Esophagus muscularis mucosa (tissue), 4 donors: ENCODE results near the gene MAP3K3. TPM values are rescaled to one million over a fixed set of nuclear protein-coding genes. Genes with fewer than 3 reads are reported as not detected.

Experiments used
- DNase-seq: peaks from one replicate; pipeline ENCODE4 v3.0.0-alpha.2; 2017; ENCODE audit errors: extremely low spot score
- H3K27ac ChIP-seq, 4 donors: fragments of 200-600 bp; sonication (generic); replicated peaks in 1 of 4; 1 replicate in 3 of 4; 2 replicates in 1 of 4; pipeline ENCODE4 v1.5.1; 2016 to 2019; ENCODE audit warnings: mild to moderate bottlenecking in 1 of 4
- H3K27me3 ChIP-seq, 4 donors: fragments of 200-600 bp; sonication (generic); one replicate each; pipeline versions ENCODE4 v1.5.1 to v1.6.0; 2016 to 2019
- H3K36me3 ChIP-seq, 4 donors: fragments of 200-600 bp; sonication (generic); one replicate each; pipeline ENCODE4 v1.5.1; 2016 to 2019
- H3K4me1 ChIP-seq, 4 donors: fragments of 200-600 bp; sonication (generic); one replicate each; pipeline ENCODE4 v1.5.1; 2016 to 2019
- H3K4me3 ChIP-seq, 4 donors: fragments of 200-600 bp; sonication (generic); 1 replicate in 2 of 4; 2 replicates in 2 of 4; pipeline ENCODE4 v1.5.1; 2016 to 2019; ENCODE audit warnings: mild to moderate bottlenecking in 4 of 4, moderate library complexity in 1 of 4
- H3K9me3 ChIP-seq, 4 donors: fragments of 200-600 bp; sonication (generic); 1 replicate in 3 of 4; 2 replicates in 1 of 4; pipeline ENCODE4 v1.5.1; 2016 to 2019
- EP300 ChIP-seq: sonication (generic); formaldehyde crosslinking; IDR thresholded peaks from one replicate; pipeline ENCODE4 v1.6.1; 2017; ENCODE audit warnings: antibody characterized with exemption
- POLR2A ChIP-seq: fragments of 450-650 bp; IDR thresholded peaks from one replicate; pipeline ENCODE4 v1.6.1; 2017; ENCODE audit warnings: antibody characterized with exemption, moderate library complexity, mild to moderate bottlenecking, low read depth
- POLR2AphosphoS5 ChIP-seq, 2 donors: sonication (generic); formaldehyde crosslinking; IDR thresholded peaks; one replicate each; pipeline ENCODE4 v1.6.1; 2017; ENCODE audit warnings: antibody characterized with exemption in 2 of 2
- WGBS: methylation state at CpG from one replicate; pipeline ENCODE4 v1.1.5; 2018; 5-methylcytosine and 5-hydroxymethylcytosine counted together
- intact Hi-C: fragments of 100-400 bp; cut with DNase I; formaldehyde crosslinking; loops from one replicate; pipeline ENCODE4 v1.15.1; 2023
- total RNA-seq, 4 donors: library from RNA; depleted of rRNA; stranded (reverse); fragments of >200 nt; gene quantifications; one replicate each; pipeline versions ENCODE4 v1.1.0 to v1.2.1, GENCODE V29; 2016
- TF ChIP-seq, protein P1 (sequence below), 3 experiments: fragments of 200-600 bp in 2 of 3; fragments of 450-650 bp in 1 of 3; sonication (generic) in 2 of 3; IDR thresholded peaks; one replicate each; pipeline ENCODE4 v1.5.1; 2017 to 2019; ENCODE audit warnings: antibody characterized with exemption in 3 of 3, mild to moderate bottlenecking in 2 of 3, moderate library complexity in 1 of 3

Gene MAP3K3
- total RNA-seq, 4 donors from 2014 or later, result 67.7 to 132 (median 86.6) TPM

- WGBS, result 93% methylated on average over 17 of the region's 18 CpGs
- no peaks in the 10 kb centered on the region for H3K27me3 ChIP-seq
- peaks cover 3 to 28% (median 18%) of the 10 kb centered on the region in 4 donors for H3K4me1 ChIP-seq
- intact Hi-C loops, result no loop called here
- TF ChIP-seq, protein P1, sequence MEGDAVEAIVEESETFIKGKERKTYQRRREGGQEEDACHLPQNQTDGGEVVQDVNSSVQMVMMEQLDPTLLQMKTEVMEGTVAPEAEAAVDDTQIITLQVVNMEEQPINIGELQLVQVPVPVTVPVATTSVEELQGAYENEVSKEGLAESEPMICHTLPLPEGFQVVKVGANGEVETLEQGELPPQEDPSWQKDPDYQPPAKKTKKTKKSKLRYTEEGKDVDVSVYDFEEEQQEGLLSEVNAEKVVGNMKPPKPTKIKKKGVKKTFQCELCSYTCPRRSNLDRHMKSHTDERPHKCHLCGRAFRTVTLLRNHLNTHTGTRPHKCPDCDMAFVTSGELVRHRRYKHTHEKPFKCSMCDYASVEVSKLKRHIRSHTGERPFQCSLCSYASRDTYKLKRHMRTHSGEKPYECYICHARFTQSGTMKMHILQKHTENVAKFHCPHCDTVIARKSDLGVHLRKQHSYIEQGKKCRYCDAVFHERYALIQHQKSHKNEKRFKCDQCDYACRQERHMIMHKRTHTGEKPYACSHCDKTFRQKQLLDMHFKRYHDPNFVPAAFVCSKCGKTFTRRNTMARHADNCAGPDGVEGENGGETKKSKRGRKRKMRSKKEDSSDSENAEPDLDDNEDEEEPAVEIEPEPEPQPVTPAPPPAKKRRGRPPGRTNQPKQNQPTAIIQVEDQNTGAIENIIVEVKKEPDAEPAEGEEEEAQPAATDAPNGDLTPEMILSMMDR (IDR thresholded peaks at IDR 0.05), result no peak
- TF ChIP-seq EP300, result no peak
- no peak for DNase-seq
- H3K36me3 ChIP-seq, result peaks cover 56 to 71% (median 70%) of the 10 kb centered on the region in 4 donors
- no peaks in the 10 kb centered on the region for H3K9me3 ChIP-seq
- H3K27ac ChIP-seq, result no peak overlapping the region
- H3K4me3 ChIP-seq, result no peak overlapping the region
These were observed 71.3 kb downstream of the MAP3K3 start for GRCh38 chr17:63693411-63694113.

GRCh38 chr17:63694229-63694949 is 72.2 kb downstream of the MAP3K3 start:
- Histone ChIP-seq H3K9me3 (no peaks in the 10 kb centered on the region), H3K27me3 (peaks cover 0 to 3% (median 0%) of the 10 kb centered on the region in 4 donors), H3K4me1 (peaks cover 10 to 36% (median 26%) of the 10 kb centered on the region in 4 donors), H3K27ac (peak overlapping the region in 1 of 4 donors; percentile 14), H3K36me3 (peaks cover 48 to 63% (median 61%) of the 10 kb centered on the region in 4 donors), H3K4me3 (no peak overlapping the region)
- 82% methylated on average over 10 of the region's 12 CpGs for WGBS
- intact Hi-C loops, result no loop called here
- no peak for DNase-seq
- no peak for TF ChIP-seq POLR2AphosphoS5 (IDR thresholded peaks at IDR 0.05)
- TF ChIP-seq EP300, result no peak
- TF ChIP-seq, protein P1 (IDR thresholded peaks at IDR 0.05), result no peak
- no peak for TF ChIP-seq POLR2A

- intact Hi-C loops, result no loop called here
- WGBS, result 87% methylated on average over 11 of the region's 15 CpGs
- peak overlapping the region in 1 of 4 donors; percentile 14 for H3K27ac ChIP-seq
- H3K9me3 ChIP-seq, result no peaks in the 10 kb centered on the region
- no peak overlapping the region for H3K4me3 ChIP-seq
- peaks cover 40 to 55% (median 54%) of the 10 kb centered on the region in 4 donors for H3K36me3 ChIP-seq
- peaks cover 0 to 10% (median 0%) of the 10 kb centered on the region in 4 donors for H3K27me3 ChIP-seq
- TF ChIP-seq EP300 (no peak), POLR2AphosphoS5 (IDR thresholded peaks at IDR 0.05) (no peak), POLR2A (no peak)
- TF ChIP-seq, protein P1 (IDR thresholded peaks at IDR 0.05), result no peak
- no peak for DNase-seq
- peaks cover 10 to 44% (median 33%) of the 10 kb centered on the region in 4 donors for H3K4me1 ChIP-seq
These were observed 72.9 kb downstream of the MAP3K3 start for GRCh38 chr17:63694950-63695773.

- Histone ChIP-seq H3K36me3 (peaks cover 33 to 48% (median 46%) of the 10 kb centered on the region in 4 donors), H3K27ac (peak overlapping the region in 2 of 4 donors; percentile 37 to 40), H3K4me3 (no peak overlapping the region), H3K9me3 (no peaks in the 10 kb centered on the region), H3K27me3 (peaks cover 0 to 18% (median 0%) of the 10 kb centered on the region in 4 donors), H3K4me1 (peaks cover 13 to 51% (median 40%) of the 10 kb centered on the region in 4 donors)
- 90% methylated on average over 2 of the region's 6 CpGs for WGBS
- TF ChIP-seq EP300 (no peak), POLR2A (no peak), POLR2AphosphoS5 (IDR thresholded peaks at IDR 0.05) (no peak)
- TF ChIP-seq, protein P1 (IDR thresholded peaks at IDR 0.05), result no peak
- intact Hi-C loops, result no loop called here
- no peak for DNase-seq
These were observed 73.7 kb downstream of the MAP3K3 start for GRCh38 chr17:63695889-63696288.
